Right lung (tissue), 5 donors: Measurements from ENCODE around the gene BBS4. TPM values are rescaled to one million over a fixed set of nuclear protein-coding genes. Genes with fewer than 3 reads are reported as not detected.

ENCODE experiments used
- polyA plus RNA-seq, 5 donors: library from polyadenylated mRNA; unstranded; fragments of 120-200 nt; gene quantifications; one replicate each; pipeline versions ENCODE4 v1.2.1 to v1.2.3, GENCODE V29; 2013; ENCODE audit warnings: inconsistent platforms in 1 of 5, low replicate concordance in 1 of 5; ENCODE audit not compliant: insufficient read length in 5 of 5, insufficient read depth in 1 of 5

Gene BBS4
- polyA plus RNA-seq, 5 donors: 40.1 to 63.4 (median 49.9) TPM

Other genes with a start within 250 kb of the BBS4 start
- gene ARIH1, start 211.9 kb upstream of the BBS4 start, polyA plus RNA-seq: 100 to 1,000 TPM; 158 to 211 (median 201) TPM
- gene GOLGA6B, start 31.5 kb upstream of the BBS4 start, polyA plus RNA-seq: 1 to 10 TPM in 2 of 5 donors, under 1 TPM in 2, not detected in 1; 0.13 to 1.6 (median 1.2) TPM
- gene HIGD2B, start within 50 bp of the BBS4 start, polyA plus RNA-seq: not detected
- gene ADPGK, start 97.6 kb downstream of the BBS4 start, polyA plus RNA-seq: 10 to 100 TPM; 63.6 to 81.9 (median 69.9) TPM